Raji (cell line): ENCODE data around the gene MUC22.

ENCODE experiments used
- POLR2A ChIP-seq: IDR thresholded peaks from 2 replicates; pipeline ENCODE4 v1.6.1; 2011; ENCODE audit warnings: low read depth, low read length, control low read depth; ENCODE audit not compliant: insufficient read depth

The MUC22 gene

GRCh38 chr6:30987304-30987703 is 23.0 kb upstream of the MUC22 start:
- no peak for TF ChIP-seq POLR2A

GRCh38 chr6:30988209-30988825 is 22.0 kb upstream of the MUC22 start:
- TF ChIP-seq POLR2A = no peak

- TF ChIP-seq POLR2A = no peak
Measured at GRCh38 chr6:30990422-30991086, 19.7 kb upstream of the MUC22 start.

- TF ChIP-seq POLR2A = no peak
Measured at GRCh38 chr6:30991891-30992290, 18.4 kb upstream of the MUC22 start.

- TF ChIP-seq POLR2A = no peak
Measured at GRCh38 chr6:30997301-30997700, 13.0 kb upstream of the MUC22 start.

- no peak for TF ChIP-seq POLR2A
Measured at GRCh38 chr6:30998785-30999184, 11.5 kb upstream of the MUC22 start.

GRCh38 chr6:31001281-31001888 is 8.9 kb upstream of the MUC22 start:
- TF ChIP-seq POLR2A = no peak

- no peak for TF ChIP-seq POLR2A
Measured at GRCh38 chr6:31002471-31002870, 7.8 kb upstream of the MUC22 start.

- no peak for TF ChIP-seq POLR2A
Measured at GRCh38 chr6:31004794-31005193, 5.5 kb upstream of the MUC22 start.

- TF ChIP-seq POLR2A = no peak
Measured at GRCh38 chr6:31005249-31006020, 4.8 kb upstream of the MUC22 start.

- TF ChIP-seq POLR2A = no peak
Measured at GRCh38 chr6:31007694-31008093, 2.6 kb upstream of the MUC22 start.

- TF ChIP-seq POLR2A = no peak
Measured at GRCh38 chr6:31008165-31008564, 2.1 kb upstream of the MUC22 start.

GRCh38 chr6:31009731-31010130 is 543 bp upstream of the MUC22 start:
- TF ChIP-seq POLR2A = no peak

- TF ChIP-seq POLR2A = no peak
Measured at GRCh38 chr6:31011153-31011552, 879 bp downstream of the MUC22 start.

GRCh38 chr6:31016659-31017299 is 6.5 kb downstream of the MUC22 start:
- no peak for TF ChIP-seq POLR2A

- no peak for TF ChIP-seq POLR2A
Measured at GRCh38 chr6:31020057-31020456, 9.8 kb downstream of the MUC22 start.

GRCh38 chr6:31025595-31025994 is 15.3 kb downstream of the MUC22 start:
- TF ChIP-seq POLR2A = no peak
